HG02870 (cell line): Measurements from ENCODE around the gene EPHA7.

Experiments
- ATAC-seq: cut with Tn5 transposase; IDR thresholded peaks from one replicate; pipeline ENCODE4 v1.9.1; 2021; ENCODE audit warnings: mild to moderate bottlenecking, moderate library complexity; ENCODE audit not compliant: unreplicated experiment

The EPHA7 gene

DNA sequence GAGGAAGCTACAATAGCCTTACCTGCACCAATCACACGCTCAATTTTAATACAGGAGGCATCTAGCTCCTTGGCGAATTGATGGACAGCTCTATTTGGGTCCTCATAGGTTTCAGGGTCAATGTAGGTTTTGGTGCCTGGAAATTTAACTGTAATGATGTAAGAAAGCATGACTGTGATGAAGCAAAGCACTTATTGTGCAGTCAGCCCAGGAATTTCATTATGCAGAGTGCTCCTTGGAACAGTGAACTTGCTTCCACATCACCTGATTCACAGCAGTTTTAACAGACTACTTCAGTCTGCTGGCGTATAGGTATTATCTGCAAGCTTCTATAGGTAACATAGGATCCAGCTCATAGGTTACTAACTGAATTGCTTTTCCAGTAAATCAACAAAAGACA is 160.0 kb downstream of the EPHA7 start:
- ATAC-seq, result no peak

DNA sequence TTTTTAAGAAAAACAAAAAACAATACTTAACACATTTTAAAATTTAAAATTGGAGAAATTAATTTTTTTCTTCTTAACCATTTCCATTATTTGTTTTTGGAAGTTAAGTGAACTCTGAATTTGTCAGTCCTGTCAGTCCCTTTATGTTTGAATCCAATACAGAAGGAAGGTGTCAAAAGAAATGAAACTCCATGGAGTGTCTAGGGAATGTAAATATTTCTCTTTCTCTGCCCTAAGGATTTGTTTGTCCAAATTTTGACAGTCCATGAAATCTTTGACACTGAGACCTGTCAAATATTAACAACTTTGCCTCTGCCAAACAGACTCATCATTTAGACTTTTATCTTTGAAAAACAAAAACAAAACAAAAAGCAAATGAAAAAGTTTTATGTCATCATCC is 166.4 kb downstream of the EPHA7 start:
- no peak for ATAC-seq

GRCh38 chr6:93248631-93249030 is 170.7 kb downstream of the EPHA7 start:
- ATAC-seq, result no peak

DNA sequence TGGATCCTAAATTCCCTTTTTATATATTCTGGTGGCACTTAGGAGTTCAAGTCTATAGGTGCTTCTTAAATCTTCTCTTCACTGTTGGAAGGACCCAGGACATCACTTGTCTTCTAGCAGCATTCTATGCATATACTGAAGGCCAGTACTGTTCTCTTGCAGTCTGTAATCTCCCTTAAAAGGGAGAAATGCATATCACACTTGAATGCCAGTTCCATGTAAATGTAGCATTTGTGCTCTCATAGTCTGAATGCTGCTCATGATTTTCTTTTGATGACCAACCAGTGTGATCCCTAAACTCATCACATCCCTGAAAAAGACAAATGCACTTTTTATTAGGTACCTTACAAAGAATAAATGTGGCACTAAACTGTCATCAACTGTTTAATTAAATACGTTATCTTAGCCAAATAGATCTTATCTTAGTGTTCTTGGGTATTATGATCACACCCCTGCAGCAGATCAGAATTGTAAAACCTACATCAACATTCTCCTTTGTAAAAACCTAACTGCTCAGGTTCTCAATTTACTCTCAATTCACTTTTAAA is 176.1 kb downstream of the EPHA7 start:
- ATAC-seq, result no peak

GRCh38 chr6:93242049-93242448 is 177.3 kb downstream of the EPHA7 start:
- ATAC-seq, result no peak

- ATAC-seq, result no peak
These were observed 180.7 kb downstream of the EPHA7 start for GRCh38 chr6:93238632-93239031.

- no peak for ATAC-seq
These were observed 183.6 kb downstream of the EPHA7 start for GRCh38 chr6:93235775-93236174.

GRCh38 chr6:93226822-93227221 is 192.5 kb downstream of the EPHA7 start:
- ATAC-seq, result no peak

GRCh38 chr6:93222071-93222851 is 197.1 kb downstream of the EPHA7 start:
- ATAC-seq, result no peak

DNA sequence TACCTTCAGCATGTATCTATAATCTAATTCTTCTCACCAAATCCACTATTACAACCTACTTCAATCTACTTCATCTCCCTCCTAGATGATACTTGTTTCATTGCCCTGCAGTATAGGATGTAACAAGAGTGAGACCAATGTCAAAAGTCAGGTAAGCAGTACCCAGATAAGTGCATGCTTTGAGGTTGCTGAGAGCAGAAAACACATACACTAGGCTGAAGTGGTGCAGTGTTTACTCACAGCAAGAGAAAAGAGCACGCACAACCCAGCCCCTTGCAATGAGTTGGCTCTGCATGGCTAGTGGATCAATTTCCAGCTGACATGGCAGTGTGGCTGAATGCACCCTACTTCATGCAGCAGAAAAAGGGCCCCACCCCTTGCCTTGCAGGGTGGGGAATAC is 199.9 kb downstream of the EPHA7 start:
- ATAC-seq, result no peak

- ATAC-seq, result no peak
These were observed 201.3 kb downstream of the EPHA7 start for GRCh38 chr6:93218096-93218495.

DNA sequence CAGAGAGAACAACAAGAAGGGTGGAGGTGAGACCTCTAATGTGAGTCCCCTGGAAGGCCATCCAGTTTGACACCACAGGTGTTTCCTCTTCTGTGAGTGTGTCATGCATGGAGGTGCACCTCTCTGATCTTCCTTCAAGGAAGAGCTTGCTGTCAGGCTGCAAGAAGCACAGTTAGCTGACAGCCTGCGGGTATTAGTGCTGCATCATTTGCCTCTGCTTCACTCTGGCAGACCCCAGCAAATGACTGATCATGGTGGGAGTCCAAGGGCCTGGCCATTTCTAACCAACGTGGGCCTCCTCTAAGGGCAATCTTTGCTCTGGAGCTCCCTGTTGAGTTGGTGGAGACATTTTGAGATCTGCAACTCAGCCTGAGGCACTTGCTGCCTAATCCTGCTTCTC is 206.3 kb downstream of the EPHA7 start:
- no peak for ATAC-seq

GRCh38 chr6:93210908-93211307 is 208.5 kb downstream of the EPHA7 start:
- ATAC-seq, result no peak

GRCh38 chr6:93209358-93209757 is 210.0 kb downstream of the EPHA7 start:
- ATAC-seq, result no peak

GRCh38 chr6:93196406-93196970 is 222.9 kb downstream of the EPHA7 start:
- no peak for ATAC-seq

DNA sequence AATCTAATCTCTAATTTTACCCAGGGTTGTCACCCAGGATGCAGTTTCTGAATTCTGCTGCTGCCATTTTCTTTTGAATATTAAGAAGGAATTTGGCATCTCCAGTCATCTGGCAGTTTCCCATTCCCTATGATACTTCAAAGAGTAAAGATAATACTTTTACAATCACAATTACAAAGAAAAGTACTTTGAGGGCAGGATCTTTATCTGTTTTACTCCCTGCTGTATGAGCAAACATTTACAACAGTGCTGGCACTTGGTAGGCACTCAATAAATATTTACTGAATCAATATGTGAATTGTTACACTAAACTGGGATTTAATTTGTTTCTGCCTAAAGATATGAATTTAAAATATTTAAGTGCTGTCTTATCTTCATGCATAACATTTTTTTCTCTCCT is 224.9 kb downstream of the EPHA7 start:
- no peak for ATAC-seq

- ATAC-seq, result no peak
These were observed 225.5 kb downstream of the EPHA7 start for GRCh38 chr6:93193868-93194267.
